ENCODE measurements around the gene FNDC4.

- TF ChIP-seq POLR2AphosphoS5 (IDR thresholded peaks at IDR 0.05) = no peak
- TF ChIP-seq, protein P1, sequence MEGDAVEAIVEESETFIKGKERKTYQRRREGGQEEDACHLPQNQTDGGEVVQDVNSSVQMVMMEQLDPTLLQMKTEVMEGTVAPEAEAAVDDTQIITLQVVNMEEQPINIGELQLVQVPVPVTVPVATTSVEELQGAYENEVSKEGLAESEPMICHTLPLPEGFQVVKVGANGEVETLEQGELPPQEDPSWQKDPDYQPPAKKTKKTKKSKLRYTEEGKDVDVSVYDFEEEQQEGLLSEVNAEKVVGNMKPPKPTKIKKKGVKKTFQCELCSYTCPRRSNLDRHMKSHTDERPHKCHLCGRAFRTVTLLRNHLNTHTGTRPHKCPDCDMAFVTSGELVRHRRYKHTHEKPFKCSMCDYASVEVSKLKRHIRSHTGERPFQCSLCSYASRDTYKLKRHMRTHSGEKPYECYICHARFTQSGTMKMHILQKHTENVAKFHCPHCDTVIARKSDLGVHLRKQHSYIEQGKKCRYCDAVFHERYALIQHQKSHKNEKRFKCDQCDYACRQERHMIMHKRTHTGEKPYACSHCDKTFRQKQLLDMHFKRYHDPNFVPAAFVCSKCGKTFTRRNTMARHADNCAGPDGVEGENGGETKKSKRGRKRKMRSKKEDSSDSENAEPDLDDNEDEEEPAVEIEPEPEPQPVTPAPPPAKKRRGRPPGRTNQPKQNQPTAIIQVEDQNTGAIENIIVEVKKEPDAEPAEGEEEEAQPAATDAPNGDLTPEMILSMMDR (IDR thresholded peaks at IDR 0.05 in 8 of 11, conservative IDR thresholded peaks at IDR 0.05 in 3 of 11) = no peak
- TF ChIP-seq POLR2A (IDR thresholded peaks at IDR 0.05) = no peak
These were observed 33.9 kb downstream of the FNDC4 start for GRCh38 chr2:27461118-27461517.

Data from spleen (tissue), 7 donors.